Measurements from ENCODE around the gene NANOS3.
"Not testable (repeated sequence)": the region's sequence is repeated elsewhere in the genome, so short reads cannot be mapped to it uniquely, and the experiment has no call there.

Gene NANOS3

DNA sequence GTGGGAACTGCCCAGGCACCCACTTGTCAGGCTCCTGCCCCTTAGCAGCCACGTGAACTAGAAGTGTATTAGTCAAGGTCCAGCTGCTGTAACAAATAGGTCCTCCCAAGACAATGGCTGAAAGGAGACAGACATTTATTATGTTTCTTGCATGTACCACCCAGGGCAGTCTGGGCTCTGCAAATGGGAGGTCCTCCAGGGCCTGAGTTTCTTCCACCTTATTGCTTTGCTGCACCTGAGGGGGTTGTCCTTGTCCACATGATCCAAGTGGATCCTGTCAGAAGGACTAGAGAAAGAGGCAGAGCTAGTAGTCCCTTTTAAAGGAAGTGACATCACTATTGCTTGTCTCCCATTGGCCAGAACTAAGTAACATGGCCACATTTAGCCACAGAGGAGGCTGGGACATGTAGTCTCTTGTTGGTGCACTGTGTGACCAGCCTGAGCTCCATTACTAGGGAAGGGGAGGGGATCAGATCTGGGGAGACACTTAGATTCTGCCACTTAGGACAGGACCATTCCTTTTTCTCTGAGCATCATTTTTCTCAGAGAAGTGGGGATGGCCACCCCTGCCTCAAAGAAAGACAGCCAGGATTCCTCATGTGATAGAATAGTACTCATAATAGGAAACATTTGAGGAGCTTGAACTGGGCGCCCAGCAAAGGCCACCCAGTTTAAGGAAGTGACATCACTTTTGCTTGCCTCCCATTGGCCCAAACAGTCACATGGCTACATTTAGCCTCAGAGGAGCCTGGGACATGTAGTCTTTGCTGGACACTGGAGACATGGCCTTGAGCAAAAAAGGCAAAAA, 44.2 kb downstream of the NANOS3 start:
- H3K36me3 ChIP-seq (ENCODE audit: insufficient read depth, low read length) = peaks cover 74% of the 10 kb centered on the region
- TF ChIP-seq EZH2 (IDR thresholded peaks at IDR 0.05; ENCODE audit: borderline replicate concordance, low read length) = no peak
- TF ChIP-seq, protein P1, sequence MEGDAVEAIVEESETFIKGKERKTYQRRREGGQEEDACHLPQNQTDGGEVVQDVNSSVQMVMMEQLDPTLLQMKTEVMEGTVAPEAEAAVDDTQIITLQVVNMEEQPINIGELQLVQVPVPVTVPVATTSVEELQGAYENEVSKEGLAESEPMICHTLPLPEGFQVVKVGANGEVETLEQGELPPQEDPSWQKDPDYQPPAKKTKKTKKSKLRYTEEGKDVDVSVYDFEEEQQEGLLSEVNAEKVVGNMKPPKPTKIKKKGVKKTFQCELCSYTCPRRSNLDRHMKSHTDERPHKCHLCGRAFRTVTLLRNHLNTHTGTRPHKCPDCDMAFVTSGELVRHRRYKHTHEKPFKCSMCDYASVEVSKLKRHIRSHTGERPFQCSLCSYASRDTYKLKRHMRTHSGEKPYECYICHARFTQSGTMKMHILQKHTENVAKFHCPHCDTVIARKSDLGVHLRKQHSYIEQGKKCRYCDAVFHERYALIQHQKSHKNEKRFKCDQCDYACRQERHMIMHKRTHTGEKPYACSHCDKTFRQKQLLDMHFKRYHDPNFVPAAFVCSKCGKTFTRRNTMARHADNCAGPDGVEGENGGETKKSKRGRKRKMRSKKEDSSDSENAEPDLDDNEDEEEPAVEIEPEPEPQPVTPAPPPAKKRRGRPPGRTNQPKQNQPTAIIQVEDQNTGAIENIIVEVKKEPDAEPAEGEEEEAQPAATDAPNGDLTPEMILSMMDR (IDR thresholded peaks at IDR 0.05; ENCODE audit: low read length) = no peak
- no peak overlapping the region for H3K4me3 ChIP-seq (ENCODE audit: low read depth, low read length, poor library complexity, severe bottlenecking)
- H3K4me1 ChIP-seq (ENCODE audit: insufficient read depth, low read length, severe bottlenecking) = no peaks in the 10 kb centered on the region
- no peak overlapping the region for H3K27ac ChIP-seq (ENCODE audit: low read depth, low read length, poor library complexity, severe bottlenecking)
- no peaks in the 10 kb centered on the region for H3F3A ChIP-seq (ENCODE audit: insufficient read depth, low read length)
- no peaks in the 10 kb centered on the region for H3K9me2 ChIP-seq (ENCODE audit: low read depth, low read length)
- no peak overlapping the region for H2AFZ ChIP-seq (ENCODE audit: low read length)
- 0 out of 2 replicates have a peak, but pooled peaks cover 2% of the 10 kb centered on the region for H3K9me3 ChIP-seq (ENCODE audit: low read length)
- no peak overlapping the region for H3K4me2 ChIP-seq (ENCODE audit: low read length)
- no peaks in the 10 kb centered on the region for H3K27me3 ChIP-seq (ENCODE audit: insufficient read depth, low read length)
- no peaks in the 10 kb centered on the region for H3K79me2 ChIP-seq (ENCODE audit: insufficient read depth, low read length)
- H3K9ac ChIP-seq (ENCODE audit: low read length) = no peak overlapping the region
- H4K20me1 ChIP-seq (ENCODE audit: insufficient read depth, low read length) = no peaks in the 10 kb centered on the region

DNA sequence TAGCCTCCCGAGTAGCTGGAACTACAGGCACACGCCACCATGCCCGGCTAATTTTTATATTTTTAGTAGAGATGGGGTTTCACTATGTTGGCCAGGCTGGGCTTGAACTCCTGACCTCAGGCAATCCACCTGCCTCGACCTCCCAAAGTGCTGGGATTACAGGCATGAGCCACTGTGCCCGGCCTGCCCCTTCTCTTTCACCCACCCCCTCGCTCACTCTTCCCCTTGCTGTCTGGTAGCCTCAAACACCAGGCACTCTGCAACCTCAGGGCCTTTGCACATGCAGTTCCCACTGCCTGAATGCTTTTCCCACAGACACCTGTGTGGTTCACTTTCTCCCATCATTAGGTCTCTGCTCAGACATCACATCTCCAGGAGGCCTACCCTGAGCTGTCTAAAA, 45.2 kb downstream of the NANOS3 start:
- H3K27me3 ChIP-seq (ENCODE audit: insufficient read depth, low read length); H3K9me3 ChIP-seq (ENCODE audit: low read length); H3K9me2 ChIP-seq (ENCODE audit: low read depth, low read length); H3K4me1 ChIP-seq (ENCODE audit: insufficient read depth, low read length, severe bottlenecking); H3K9ac ChIP-seq (ENCODE audit: low read length); H3K27ac ChIP-seq (ENCODE audit: low read depth, low read length, poor library complexity, severe bottlenecking); H3K4me2 ChIP-seq (ENCODE audit: low read length); H3K4me3 ChIP-seq (ENCODE audit: low read depth, low read length, poor library complexity, severe bottlenecking); H3F3A ChIP-seq (ENCODE audit: insufficient read depth, low read length); H3K79me2 ChIP-seq (ENCODE audit: insufficient read depth, low read length); H4K20me1 ChIP-seq (ENCODE audit: insufficient read depth, low read length); H2AFZ ChIP-seq (ENCODE audit: low read length): not testable (repeated sequence)
- H3K36me3 ChIP-seq (ENCODE audit: insufficient read depth, low read length) = peaks cover 73% of the 10 kb centered on the region

DNA sequence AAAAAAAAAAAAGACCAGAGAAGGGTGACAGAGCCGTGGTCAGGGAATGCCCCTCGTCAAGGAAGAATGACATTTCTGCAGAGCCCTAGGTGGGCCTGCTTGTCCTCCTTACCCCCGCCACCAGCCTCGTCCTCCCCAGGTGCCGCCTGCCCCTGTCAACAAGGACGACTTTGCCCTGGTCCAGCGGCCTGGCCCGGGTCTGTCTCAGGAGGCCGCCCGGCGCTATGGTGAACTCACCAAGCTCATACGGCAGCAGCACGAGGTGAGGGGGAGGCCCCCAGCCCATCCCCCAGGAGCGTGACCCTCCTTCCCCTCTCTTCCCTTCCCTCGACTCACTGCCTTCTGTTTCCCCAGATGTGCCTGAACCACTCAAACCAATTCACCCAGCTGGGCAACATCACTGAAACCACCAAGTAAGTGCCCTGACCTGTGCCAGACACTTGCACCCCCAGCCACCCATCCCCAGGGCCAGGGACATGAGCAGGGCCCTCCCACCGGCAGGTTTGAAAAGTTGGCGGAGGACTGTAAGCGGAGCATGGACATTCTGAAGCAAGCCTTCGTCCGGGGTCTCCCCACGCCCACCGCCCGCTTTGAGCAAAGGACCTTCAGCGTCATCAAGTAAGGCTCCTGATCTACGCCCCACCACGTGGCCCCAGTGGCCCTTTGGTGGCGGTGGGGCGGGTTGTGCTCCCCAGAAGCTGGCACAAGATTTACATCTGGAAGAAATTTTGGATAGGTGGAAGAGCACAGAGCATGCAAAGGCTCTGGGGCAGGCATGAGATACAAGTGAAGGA, 46.5 kb downstream of the NANOS3 start:
- H3K4me1 ChIP-seq (ENCODE audit: insufficient read depth, low read length, severe bottlenecking) = no peaks in the 10 kb centered on the region
- H3K79me2 ChIP-seq (ENCODE audit: insufficient read depth, low read length) = no peaks in the 10 kb centered on the region
- no peak for TF ChIP-seq EZH2 (IDR thresholded peaks at IDR 0.05; ENCODE audit: borderline replicate concordance, low read length)
- TF ChIP-seq, protein P1 (IDR thresholded peaks at IDR 0.05; ENCODE audit: low read length) = no peak
- H3K4me2 ChIP-seq (ENCODE audit: low read length) = no peak overlapping the region
- no peaks in the 10 kb centered on the region for H4K20me1 ChIP-seq (ENCODE audit: insufficient read depth, low read length)
- no peaks in the 10 kb centered on the region for H3F3A ChIP-seq (ENCODE audit: insufficient read depth, low read length)
- H3K27me3 ChIP-seq (ENCODE audit: insufficient read depth, low read length) = no peaks in the 10 kb centered on the region
- no peaks in the 10 kb centered on the region for H3K9me2 ChIP-seq (ENCODE audit: low read depth, low read length)
- no peak overlapping the region for H2AFZ ChIP-seq (ENCODE audit: low read length)
- 0 out of 2 replicates have a peak, but pooled peaks cover 2% of the 10 kb centered on the region for H3K9me3 ChIP-seq (ENCODE audit: low read length)
- H3K9ac ChIP-seq (ENCODE audit: low read length) = no peak overlapping the region
- H3K36me3 ChIP-seq (ENCODE audit: insufficient read depth, low read length) = peaks cover 76% of the 10 kb centered on the region
- H3K4me3 ChIP-seq (ENCODE audit: low read depth, low read length, poor library complexity, severe bottlenecking) = no peak overlapping the region
- H3K27ac ChIP-seq (ENCODE audit: low read depth, low read length, poor library complexity, severe bottlenecking) = no peak overlapping the region
